HG03066 (cell line): ENCODE data around the gene POLR1D.

Source experiments
- ATAC-seq: cut with Tn5 transposase; IDR thresholded peaks from one replicate; pipeline ENCODE4 v1.9.1; 2021; ENCODE audit warnings: low read depth; ENCODE audit not compliant: unreplicated experiment

The POLR1D gene

GRCh38 chr13:27670861-27671260 lies 49.2 kb downstream of the POLR1D start:
- no peak for ATAC-seq

- ATAC-seq = no peak
Measured at GRCh38 chr13:27672025-27672424, 50.3 kb downstream of the POLR1D start.
